Activated T-cell treated with anti-CD3 and anti-CD28 coated beads, Interleukin-2, amount 50 U/mL, for 48 hours (primary cell): ENCODE measurements around the gene PTPA.
"Not testable (repeated sequence)": the region's sequence is repeated elsewhere in the genome, so short reads cannot be mapped to it uniquely, and the experiment has no call there.

Experiments used
- DNase-seq, 2 experiments: peaks; one replicate each; pipeline ENCODE4 v3.0.0-alpha.2; 2020

PTPA gene

DNA sequence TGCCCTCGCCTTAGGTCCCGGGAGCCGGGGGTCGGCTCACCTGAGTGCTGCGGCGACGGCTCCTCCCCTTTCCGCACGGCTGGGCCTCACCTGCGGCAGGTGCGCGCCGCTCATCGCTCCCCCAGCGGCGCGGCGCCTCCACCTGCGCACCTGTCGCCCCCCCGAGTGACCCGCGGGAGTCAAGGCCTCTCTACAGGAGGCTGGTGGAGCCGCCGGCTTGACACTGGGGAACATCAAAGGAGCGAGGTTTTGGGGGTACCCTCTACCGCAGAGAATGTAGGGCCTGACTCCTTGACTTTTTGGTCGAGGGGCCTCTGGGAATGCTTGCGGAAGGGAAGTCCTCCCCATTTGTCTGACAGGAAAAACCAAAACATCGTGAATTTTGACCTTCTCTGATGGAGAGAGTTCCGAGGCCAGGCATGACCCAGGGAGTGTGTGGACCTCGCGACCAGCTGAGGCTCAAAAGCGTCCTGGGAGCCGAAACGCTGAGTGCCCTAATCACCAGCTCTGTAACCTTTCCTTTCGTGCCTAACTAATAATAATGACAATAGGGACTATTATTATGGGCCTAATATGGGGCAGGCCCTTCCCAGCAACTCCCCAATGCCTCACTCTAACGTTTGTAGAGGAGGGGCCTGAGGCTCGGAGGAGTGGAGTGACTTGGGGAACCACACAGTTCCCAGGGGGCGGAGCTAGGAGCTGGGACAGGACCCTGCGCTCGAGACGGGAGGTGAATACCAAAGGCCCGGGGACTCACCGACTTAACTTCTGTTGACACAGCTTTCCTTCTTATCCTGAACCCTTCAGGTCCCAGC, 67.6 kb downstream of the PTPA start:
- DNase-seq, result no peak

DNA sequence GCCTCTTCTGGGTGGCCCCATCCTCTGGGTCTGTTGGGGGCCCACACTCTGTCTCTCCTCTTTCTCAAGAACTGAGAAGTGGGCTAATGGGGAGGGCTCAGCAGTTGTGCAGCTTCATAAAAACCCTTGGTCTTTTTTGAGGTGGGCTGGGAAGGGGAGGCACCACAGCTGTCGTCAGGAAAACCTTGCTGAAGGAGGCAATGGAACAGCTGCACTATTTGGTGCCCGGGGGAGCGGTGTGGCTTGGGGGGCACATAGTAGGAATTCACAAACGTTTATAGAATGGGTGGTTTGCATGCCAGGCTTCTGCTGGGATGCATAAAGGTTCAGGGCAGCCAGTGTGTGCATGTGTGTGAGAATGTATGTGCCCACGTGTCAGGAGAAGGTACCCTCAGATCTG, 70.0 kb downstream of the PTPA start:
- DNase-seq, result no peak

DNA sequence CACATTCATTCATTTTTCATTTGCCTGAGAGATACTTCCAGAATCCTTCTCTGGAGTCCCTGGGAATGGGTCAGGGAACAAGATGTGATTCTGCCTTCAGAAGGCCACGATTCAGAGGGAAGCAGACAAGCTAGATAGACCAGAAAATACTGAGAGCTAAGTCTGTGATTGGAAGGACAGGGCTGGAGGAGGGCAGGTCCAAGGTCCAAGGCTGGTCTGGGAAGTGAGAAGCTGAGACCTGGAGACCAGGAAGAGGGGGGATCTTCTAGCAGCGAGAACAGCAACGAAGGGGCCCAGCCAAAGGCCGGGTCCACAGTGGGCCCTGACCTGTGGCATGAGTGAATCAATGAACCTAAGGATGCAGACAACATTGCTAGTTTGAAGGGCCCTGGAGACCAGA, 70.9 kb downstream of the PTPA start:
- no peak for DNase-seq

DNA sequence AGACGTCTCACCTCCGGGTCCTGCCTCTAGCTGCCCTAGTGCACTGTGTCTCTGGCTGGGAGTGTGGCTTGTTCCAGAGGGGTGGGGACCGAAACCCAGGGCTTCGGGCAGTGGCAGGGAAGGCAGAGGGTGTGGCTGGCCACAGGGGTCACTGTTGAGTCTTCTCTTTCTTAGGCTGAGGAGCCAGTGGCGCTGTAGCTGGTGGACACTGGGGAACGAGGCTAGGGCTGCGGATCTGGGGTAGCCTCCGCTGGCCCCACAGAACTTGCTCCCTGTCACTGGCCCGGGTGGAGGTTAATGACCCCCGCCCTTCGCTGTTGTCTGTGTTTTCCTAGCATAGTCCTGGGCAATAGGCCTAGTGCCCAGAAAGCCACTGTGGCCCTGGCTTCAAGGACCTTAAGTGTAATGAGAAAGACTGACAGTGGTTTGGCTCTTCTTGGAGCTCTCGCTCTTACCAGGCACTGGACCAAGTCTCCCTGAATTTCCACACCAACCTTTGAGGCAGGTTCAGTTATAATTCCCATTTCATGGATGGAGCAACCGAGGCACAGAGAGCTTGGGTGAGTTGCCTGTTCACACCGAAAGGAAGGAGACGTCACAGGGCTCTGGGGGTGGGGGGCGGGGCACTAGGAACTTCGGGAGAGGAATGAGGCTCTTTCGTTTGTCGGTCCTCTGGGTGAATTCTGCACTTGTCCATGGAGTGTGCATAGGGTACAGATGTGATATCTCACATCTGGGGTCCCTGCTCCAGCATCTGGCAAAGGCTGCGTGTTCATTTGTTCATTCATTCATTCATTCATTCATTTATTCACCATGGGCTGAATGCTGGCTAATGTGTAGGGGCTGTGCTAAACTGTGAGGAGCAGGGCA, 71.6 kb downstream of the PTPA start:
- DNase-seq, result no peak

DNA sequence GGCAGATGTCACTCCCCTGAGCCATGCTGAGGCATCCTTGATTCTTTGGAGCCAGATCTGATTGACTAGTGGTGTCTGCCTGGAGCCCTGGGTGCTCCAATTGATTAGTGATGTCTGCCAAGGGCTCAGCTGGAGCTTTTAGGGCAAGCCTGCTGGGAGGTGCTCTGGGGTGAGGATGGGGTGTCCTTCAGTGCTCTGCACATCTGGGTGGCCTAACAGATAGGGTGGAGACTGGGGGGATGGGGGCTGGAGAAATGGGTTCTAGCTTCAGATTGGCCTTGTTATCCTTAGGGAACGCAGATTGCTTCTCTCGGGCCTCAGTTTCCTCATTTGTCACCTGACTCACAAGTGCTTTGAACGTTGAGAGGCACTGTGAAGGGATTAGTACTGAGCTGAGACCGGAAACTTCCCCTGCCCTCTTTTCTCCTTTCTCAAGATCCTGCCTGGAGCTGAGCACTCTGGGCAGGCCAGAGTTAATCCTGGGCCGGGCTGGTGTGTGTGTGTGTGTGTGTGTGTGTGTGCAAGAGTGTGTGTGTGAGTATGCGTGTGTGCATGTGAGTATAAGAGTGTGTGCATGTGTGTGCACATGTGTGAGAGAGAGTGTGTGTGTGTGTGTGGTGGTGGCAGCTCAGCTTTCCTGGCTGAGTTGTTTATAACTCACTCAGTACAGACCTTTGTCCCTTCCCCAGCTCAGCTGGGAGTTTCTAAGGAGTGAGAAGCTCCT, 72.4 kb downstream of the PTPA start:
- DNase-seq, result no peak

DNA sequence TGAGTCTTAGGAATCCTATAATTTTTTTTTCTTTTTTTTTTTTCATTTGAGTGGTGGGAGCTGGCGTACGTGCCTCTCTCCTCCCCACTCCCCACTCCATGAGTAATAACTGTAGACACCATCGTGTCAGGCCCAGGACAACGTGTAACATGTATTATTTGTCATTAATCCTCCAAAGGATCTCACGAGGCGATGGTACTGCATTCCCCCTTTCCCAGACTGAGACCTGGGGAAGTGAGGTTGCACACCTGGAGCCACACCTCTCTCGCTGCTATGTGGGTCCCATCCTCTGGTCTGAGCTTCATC, 73.0 kb downstream of the PTPA start:
- DNase-seq, result no peak

DNA sequence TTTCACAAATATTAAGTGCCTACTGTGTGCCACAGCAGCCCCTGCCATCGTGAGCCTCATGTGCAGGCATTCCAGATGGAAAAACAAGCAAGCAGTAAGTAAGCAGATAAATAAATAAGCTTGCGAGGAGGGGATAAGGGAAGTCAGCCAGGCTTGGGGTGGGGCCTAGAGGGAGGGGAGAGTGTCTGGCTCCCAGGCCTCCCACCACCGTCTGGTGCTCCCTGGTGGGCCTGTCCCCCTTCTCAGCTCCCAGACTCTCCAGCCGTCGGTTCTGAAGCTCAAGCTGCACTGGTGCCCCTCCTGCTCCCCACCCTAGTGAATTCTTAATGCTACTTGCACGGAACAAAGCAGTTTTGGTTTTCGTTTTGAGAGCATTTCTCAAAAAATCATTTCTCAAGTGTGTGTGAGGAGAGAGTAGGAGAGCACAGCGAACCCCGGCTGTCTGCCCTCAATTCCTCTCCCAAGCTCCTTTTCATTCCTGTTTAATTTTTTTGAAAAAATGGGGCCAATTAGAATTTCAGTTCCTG, 73.4 kb downstream of the PTPA start:
- no peak for DNase-seq

DNA sequence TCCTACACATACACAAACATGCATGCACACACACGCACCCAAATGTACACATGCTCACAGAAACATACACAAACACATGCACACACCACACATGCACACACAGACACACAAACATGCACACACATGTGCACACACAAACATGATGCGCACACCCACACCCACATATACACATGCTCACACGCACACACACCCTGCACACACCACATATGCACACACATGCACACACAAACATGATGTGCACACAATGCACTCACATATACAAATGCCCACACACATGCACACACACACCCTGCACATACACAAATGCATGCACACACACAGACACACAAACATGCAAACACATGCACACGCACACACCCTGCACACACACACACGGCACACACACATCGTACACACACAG, 74.2 kb downstream of the PTPA start:
- no peak for DNase-seq

DNA sequence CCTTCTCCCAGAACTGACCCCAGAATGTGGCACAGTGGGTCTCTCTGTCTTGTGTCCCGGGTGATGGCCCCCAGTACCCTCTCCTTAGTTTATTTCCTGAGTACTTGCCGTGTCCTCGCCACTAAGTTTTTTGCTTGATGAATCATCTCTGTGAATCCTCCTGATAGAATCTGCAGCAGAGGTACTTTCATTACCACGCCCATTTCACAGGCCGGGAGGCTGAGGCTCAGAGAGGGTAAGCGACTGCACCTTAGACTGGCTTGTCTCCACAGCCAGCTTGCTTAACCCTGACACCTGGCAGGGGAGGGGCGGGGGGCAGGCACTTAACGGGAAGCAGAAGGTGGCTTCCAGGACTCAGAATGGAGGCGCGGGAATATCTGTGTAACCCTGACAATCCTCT, 74.8 kb downstream of the PTPA start:
- peak in 1 of 2 experiments; percentile 48 for DNase-seq

DNA sequence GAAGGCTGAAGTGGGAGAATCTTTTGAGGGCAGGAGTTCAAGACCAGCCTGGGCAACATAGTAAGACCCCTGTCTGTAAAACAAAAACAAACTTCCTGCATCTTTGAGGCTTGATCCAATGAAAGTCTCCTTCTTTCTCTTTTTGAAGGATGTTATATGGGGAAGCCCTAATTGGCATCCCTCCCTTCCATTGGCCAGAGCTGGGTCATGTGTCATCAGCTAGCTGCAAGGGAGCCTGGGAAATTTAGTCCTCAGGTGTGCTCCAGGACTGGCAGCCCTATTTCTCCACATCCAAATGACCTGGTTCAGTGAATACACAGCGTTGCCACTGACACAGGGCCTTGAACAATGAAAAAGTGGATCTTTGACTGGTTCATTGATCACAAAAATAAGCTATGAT, 75.8 kb downstream of the PTPA start:
- DNase-seq, result no peak

DNA sequence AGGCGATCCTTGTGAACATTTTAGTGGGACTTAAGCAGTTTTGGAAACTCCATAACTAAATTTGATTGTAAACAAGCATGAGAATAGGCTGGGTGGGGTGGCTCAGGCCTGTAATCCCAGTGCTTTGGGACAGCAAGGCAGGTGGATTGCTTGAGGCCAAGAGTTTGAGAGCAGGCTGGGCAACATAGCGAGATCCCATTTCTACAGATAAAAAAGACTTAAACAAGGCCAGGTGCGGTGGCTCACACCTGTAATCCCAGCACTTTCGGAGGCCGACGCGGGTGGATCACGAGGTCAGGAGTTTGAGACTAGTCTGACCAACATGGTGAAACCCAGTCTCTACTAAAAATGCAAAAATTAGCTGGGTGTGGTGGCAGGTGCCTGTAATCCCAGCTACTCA, 78.8 kb downstream of the PTPA start:
- DNase-seq, result not testable (repeated sequence)

DNA sequence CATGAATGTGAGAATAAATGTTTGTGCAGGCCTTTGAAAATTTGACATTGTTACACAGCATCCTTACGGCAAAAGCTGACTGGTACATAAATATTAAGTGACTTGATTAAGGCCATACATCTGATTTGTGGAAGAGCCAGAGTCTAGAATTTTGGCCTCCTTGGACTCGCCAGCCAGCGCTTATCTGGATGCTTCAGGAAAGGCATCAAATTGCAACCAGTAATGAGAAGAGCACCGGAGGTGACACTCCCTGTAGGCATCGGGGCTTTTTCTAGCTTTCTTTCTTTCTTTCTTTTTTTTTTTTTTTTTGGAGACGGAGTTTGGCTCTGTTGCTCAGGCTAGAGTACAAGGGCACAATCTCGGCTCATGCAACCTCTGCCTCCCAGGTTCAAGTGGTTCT, 80.0 kb downstream of the PTPA start:
- no peak for DNase-seq

DNA sequence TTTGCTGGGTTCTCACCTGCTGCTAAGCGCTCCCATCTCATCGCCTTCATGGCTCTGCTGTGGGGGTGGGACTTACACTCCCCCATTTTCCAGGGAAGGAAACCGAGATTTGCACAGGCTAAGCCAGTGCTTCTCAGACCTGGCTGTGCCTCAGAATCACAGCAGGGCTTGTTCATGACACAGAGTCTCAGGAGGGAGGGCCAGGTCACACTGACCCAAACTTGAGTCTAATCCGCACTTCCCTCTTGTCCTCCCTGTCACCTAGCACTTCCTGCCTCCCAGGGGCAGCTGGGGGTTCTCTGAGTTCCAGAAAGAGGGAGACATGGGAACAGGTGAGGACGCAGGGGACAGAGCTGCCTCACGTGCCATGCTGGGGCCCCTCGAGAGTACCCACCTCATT, 82.4 kb downstream of the PTPA start:
- no peak for DNase-seq

DNA sequence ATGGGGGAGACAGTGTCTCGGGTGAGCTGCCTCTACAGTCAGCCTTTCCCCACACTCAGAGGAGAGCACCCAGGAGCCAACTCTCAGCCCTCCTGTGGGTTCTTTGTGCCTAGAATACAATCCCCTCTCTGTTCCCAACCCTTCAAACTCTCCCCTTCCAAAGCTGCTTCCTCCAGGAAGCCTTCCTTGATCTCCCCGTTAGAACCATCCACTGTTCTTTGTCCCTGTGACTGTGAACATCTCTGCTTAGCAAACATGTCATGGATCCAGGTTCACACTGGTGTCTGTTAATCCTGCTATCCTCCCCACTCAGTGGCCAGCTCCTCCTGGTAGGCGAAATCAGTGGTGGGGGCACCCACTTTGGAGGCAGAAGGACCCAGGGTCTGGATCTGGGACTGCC, 83.0 kb downstream of the PTPA start:
- no peak for DNase-seq

DNA sequence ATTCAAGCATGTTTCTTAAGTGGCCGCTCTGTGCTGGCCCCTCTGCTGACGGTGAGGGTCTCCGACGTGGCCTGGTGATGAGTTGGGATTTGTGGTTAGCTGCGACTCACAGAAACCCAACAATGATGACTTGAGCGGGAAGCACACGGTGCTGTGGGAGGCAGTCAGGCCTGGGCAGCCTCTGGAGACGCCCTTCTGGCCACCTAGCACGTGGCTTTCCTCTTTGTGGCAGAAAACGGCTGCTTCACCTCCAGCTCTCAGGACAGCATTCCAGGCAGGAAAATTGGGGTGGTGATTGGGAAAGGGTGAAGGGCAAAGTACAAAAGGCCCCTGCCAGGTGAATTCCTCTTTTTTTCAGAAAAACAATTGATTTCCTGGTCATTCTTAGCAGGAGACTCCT, 84.4 kb downstream of the PTPA start:
- DNase-seq, result no peak

DNA sequence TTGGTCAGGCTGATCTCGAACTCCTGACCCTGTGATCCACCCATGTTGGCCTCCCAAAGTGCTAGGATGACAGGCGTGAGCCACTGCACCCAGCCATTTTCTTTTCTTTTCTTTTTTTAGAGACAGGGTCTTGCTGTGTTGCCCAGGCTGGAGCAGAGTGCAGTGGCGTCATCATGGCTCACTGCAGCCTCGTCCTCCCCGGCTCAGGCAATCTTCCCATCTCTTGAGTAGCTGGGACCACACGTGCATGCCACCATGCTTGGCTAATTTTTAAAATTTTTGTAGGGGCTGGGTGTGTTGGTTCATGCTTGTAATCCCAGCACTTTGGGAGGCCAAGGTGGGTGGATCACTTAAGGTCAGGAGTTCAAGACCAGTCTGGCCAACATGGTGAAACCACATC, 85.8 kb downstream of the PTPA start:
- DNase-seq, result not testable (repeated sequence)

DNA sequence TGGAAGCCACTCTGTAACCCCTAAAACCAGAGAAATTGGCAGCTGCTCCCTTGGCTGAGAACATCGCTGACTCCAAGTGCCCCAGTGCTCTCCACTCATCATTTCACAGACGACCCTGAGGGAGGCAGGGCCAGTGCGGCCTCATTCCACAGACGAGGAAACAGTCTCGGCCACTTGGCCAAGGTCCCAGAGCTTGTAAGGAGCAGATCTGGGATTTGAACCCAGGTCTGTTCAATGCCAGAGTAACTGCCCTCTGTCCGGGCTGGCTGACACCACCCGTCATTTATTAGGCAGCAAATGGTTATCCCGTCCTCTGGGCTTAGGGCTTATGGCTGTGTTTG, 86.7 kb downstream of the PTPA start:
- DNase-seq, result no peak
